SK-N-SH (cell line): ENCODE results near the gene ABCA7. TPM values are rescaled to one million over a fixed set of nuclear protein-coding genes. Genes with fewer than 3 reads are reported as not detected.

Source experiments
- CTCF ChIA-PET: fragments of 300-600, 350-600 bp; formaldehyde crosslinking; extraction: SDS; loops from one replicate; lab custom pipeline; 2021; lab: Yijun Ruan, JAX
- POLR2A ChIA-PET: fragments of 350-600 bp; sonication (Branson Sonifier 250); formaldehyde crosslinking; extraction: SDS; loops from one replicate; lab custom pipeline; 2020; ENCODE audit warnings: antibody characterized with exemption, inconsistent platforms; lab: Yijun Ruan, JAX
- DNase-seq: peaks from one replicate; pipeline ENCODE4 v3.0.0; 2012
- H2AFZ ChIP-seq: fragments of 200-600 bp; sonication (generic); 2 replicates; pipeline ENCODE4 v1.8.1; 2016; ENCODE audit warnings: antibody characterized with exemption, mild to moderate bottlenecking, low read depth
- H3F3A ChIP-seq: fragments of 200-600 bp; sonication (generic); replicated peaks from 2 replicates; pipeline ENCODE3; 2016; ENCODE audit warnings: antibody characterized with exemption, mild to moderate bottlenecking; ENCODE audit not compliant: insufficient read depth
- H3K27ac ChIP-seq, 2 experiments: fragments of 200-500 bp in 1 of 2; fragments of 200-600 bp in 1 of 2; sonication (Bioruptor generic) in 1 of 2; sonication (generic), shearing (Covaris generic) in 1 of 2; 2 replicates each; pipeline versions ENCODE4 v1.5.1 to v1.6.1; 2014 to 2016; ENCODE audit warnings: low read depth in 2 of 2, inconsistent platforms in 1 of 2, low read length in 1 of 2, mild to moderate bottlenecking in 1 of 2, mixed read lengths in 1 of 2
- H3K27me3 ChIP-seq: fragments of 200-600 bp; sonication (generic), shearing (Covaris generic); 2 replicates; pipeline ENCODE4 v1.6.1; 2016; ENCODE audit warnings: mixed run types; ENCODE audit not compliant: insufficient read depth
- H3K36me3 ChIP-seq, 2 experiments: fragments of 200-500 bp in 1 of 2; fragments of 200-600 bp in 1 of 2; sonication (Bioruptor generic) in 1 of 2; sonication (generic) in 1 of 2; replicated peaks in 1 of 2; 2 replicates each; pipeline versions ENCODE3 to v1.5.1; 2014 to 2016; ENCODE audit warnings: low read length in 1 of 2, mild to moderate bottlenecking in 1 of 2; ENCODE audit not compliant: insufficient read depth in 2 of 2, control insufficient read depth in 1 of 2
- H3K4me1 ChIP-seq, 2 experiments: fragments of 200-500 bp in 1 of 2; fragments of 200-600 bp in 1 of 2; sonication (Bioruptor generic) in 1 of 2; sonication (generic), shearing (Covaris generic) in 1 of 2; 2 replicates each; pipeline versions ENCODE4 v1.5.1 to v1.6.1; 2014 to 2016; ENCODE audit warnings: low read depth in 1 of 2, low read length in 1 of 2, mixed run types in 1 of 2; ENCODE audit not compliant: insufficient read depth in 2 of 2, control insufficient read depth in 1 of 2
- H3K4me2 ChIP-seq: fragments of 200-600 bp; sonication (generic), shearing (Covaris generic); 2 replicates; pipeline ENCODE4 v1.6.1; 2017; ENCODE audit warnings: mixed run types
- H3K4me3 ChIP-seq, 2 experiments: fragments of 200-500 bp in 1 of 2; fragments of 200-600 bp in 1 of 2; sonication (Bioruptor generic) in 1 of 2; sonication (generic), shearing (Covaris generic) in 1 of 2; 2 replicates each; pipeline versions ENCODE4 v1.5.1 to v1.8.1; 2014 to 2016; ENCODE audit warnings: low read depth in 2 of 2, inconsistent platforms in 1 of 2, low read length in 1 of 2, mild to moderate bottlenecking in 1 of 2, mixed read lengths in 1 of 2, moderate library complexity in 1 of 2
- H3K79me2 ChIP-seq: fragments of 200-600 bp; sonication (generic); 2 replicates; pipeline ENCODE4 v1.8.1; 2017; ENCODE audit warnings: mild to moderate bottlenecking; ENCODE audit not compliant: insufficient read depth
- H3K9ac ChIP-seq: fragments of 200-600 bp; sonication (generic); 2 replicates; pipeline ENCODE4 v1.6.1; 2017; ENCODE audit warnings: mixed run types
- H3K9me2 ChIP-seq: fragments of 200-600 bp; sonication (generic); 2 replicates; pipeline ENCODE4 v1.6.1; 2017; ENCODE audit warnings: mixed run types
- H3K9me3 ChIP-seq: fragments of 200-600 bp; sonication (generic); 2 replicates; pipeline ENCODE4 v1.6.1; 2017; ENCODE audit warnings: mixed run types, mild to moderate bottlenecking, moderate library complexity
- H4K20me1 ChIP-seq: fragments of 200-600 bp; sonication (generic); 2 replicates; pipeline ENCODE4 v1.6.1; 2017; ENCODE audit warnings: mild to moderate bottlenecking, mixed run types; ENCODE audit not compliant: insufficient read depth
- CTCF ChIP-seq: fragments of 200-600 bp; sonication (generic); IDR thresholded peaks from 2 replicates; pipeline ENCODE4 v1.6.1; 2017; ENCODE audit warnings: antibody characterized with exemption, mild to moderate bottlenecking, moderate library complexity
- ELF1 ChIP-seq: IDR thresholded peaks from 2 replicates; pipeline ENCODE4 v1.4.0; 2012
- GABPA ChIP-seq: IDR thresholded peaks from 2 replicates; pipeline ENCODE4 v1.4.0; 2012; ENCODE audit warnings: low read depth, mild to moderate bottlenecking
- JUND ChIP-seq: IDR thresholded peaks from 2 replicates; pipeline ENCODE4 v1.4.0; 2012
- MXI1 ChIP-seq: IDR thresholded peaks from 2 replicates; pipeline ENCODE4 v1.6.1; 2012; ENCODE audit warnings: mild to moderate bottlenecking, low read depth, low read length, improper control_type of control experiment
- NFIC ChIP-seq: IDR thresholded peaks from 2 replicates; pipeline ENCODE4 v1.4.0; 2012; ENCODE audit warnings: borderline replicate concordance
- NRF1 ChIP-seq: IDR thresholded peaks from 2 replicates; pipeline ENCODE4 v1.6.1; 2012; ENCODE audit warnings: low read depth, mild to moderate bottlenecking, low read length
- POLR2AphosphoS5 ChIP-seq: IDR thresholded peaks from 2 replicates; pipeline ENCODE4 v1.6.1; 2012; ENCODE audit warnings: low read depth, low read length
- REST ChIP-seq: IDR thresholded peaks from 2 replicates; pipeline ENCODE4 v1.6.1; 2012; ENCODE audit warnings: mild to moderate bottlenecking, low read depth, low read length, moderate library complexity
- RFX5 ChIP-seq: IDR thresholded peaks from 2 replicates; pipeline ENCODE4 v1.6.1; 2012; ENCODE audit warnings: mild to moderate bottlenecking, improper control_type of control experiment, low read length
- TEAD4 ChIP-seq: IDR thresholded peaks from 2 replicates; pipeline ENCODE4 v1.4.0; 2012; ENCODE audit warnings: mild to moderate bottlenecking, borderline replicate concordance; ENCODE audit not compliant: insufficient read depth
- USF2 ChIP-seq: fragments of 150-350 bp; IDR thresholded peaks from 2 replicates; pipeline ENCODE4 v1.6.1; 2017; ENCODE audit warnings: antibody characterized with exemption, low read length, low read depth, borderline replicate concordance
- YY1 ChIP-seq: IDR thresholded peaks from 2 replicates; pipeline ENCODE4 v1.4.0; 2012; ENCODE audit warnings: low read depth, mild to moderate bottlenecking
- ZBTB33 ChIP-seq: IDR thresholded peaks from 2 replicates; pipeline ENCODE4 v1.4.0; 2012; ENCODE audit warnings: low read depth, borderline replicate concordance
- WGBS: methylation state at CpG from one replicate; pipeline ENCODE4 v1.1.6; 2017; ENCODE audit warnings: low lambda C conversion rate; 5-methylcytosine and 5-hydroxymethylcytosine counted together
- polyA plus RNA-seq, 3 experiments: library from polyadenylated mRNA; depleted of rRNA; stranded (reverse); fragments of >200 nt; gene quantifications; 2 replicates each; pipeline ENCODE4 v1.2.3, GENCODE V29; 2012

The ABCA7 gene
- polyA plus RNA-seq, 1 of the 3 experiments (the other 2 are of a cell fraction) = 7.8 TPM

GRCh38 chr19:1076951-1077350, 37.0 kb downstream of the ABCA7 start:
- CTCF ChIA-PET = interaction anchor here (3.3 kb wide), 1 partner anchor 12 kb away, joined by 13 read pairs; no protein-coding TSS in a partner anchor

More at GRCh38 chr19:1076951-1077350, 37.0 kb downstream of the ABCA7 start:
- H3K4me3 ChIP-seq = no peak overlapping the region
- peaks cover 11% of the 10 kb centered on the region for H3F3A ChIP-seq
- no peak overlapping the region for H2AFZ ChIP-seq
- H3K9me3 ChIP-seq = no peaks in the 10 kb centered on the region
- DNase-seq = no peak
- H4K20me1 ChIP-seq = no peaks in the 10 kb centered on the region
- no peaks in the 10 kb centered on the region for H3K79me2 ChIP-seq
- WGBS = 75% methylated on average over 11 of the region's 16 CpGs
- no peaks in the 10 kb centered on the region for H3K36me3 ChIP-seq
- H3K27me3 ChIP-seq = no peaks in the 10 kb centered on the region
- H3K9ac ChIP-seq = no peak overlapping the region
- H3K9me2 ChIP-seq = no peaks in the 10 kb centered on the region
- no peak overlapping the region for H3K4me2 ChIP-seq
- no peak overlapping the region for H3K27ac ChIP-seq
- POLR2A ChIA-PET = interaction anchor here (0.9 kb wide), 1 partner anchor 10 kb away, joined by 5 read pairs; the partner anchor contains the start of gene ARHGAP45
- peaks cover 0 to 21% of the 10 kb centered on the region in 2 experiments; a peak in 1 of 4 replicates for H3K4me1 ChIP-seq
- no peak for TF ChIP-seq NFIC
- TF ChIP-seq NRF1 = no peak
- TF ChIP-seq JUND = no peak
- TF ChIP-seq TEAD4 = no peak
- no peak for TF ChIP-seq CTCF
- TF ChIP-seq YY1 = no peak
- no peak for TF ChIP-seq ZBTB33
- TF ChIP-seq REST = no peak
- TF ChIP-seq RFX5 = no peak
- TF ChIP-seq POLR2AphosphoS5 = no peak
- no peak for TF ChIP-seq MXI1
- TF ChIP-seq USF2 = no peak
- no peak for TF ChIP-seq ELF1
- TF ChIP-seq GABPA = no peak
